WTC11 (cell line): ENCODE data around the gene BASP1. TPM values are rescaled to one million over a fixed set of nuclear protein-coding genes. Genes with fewer than 3 reads are reported as not detected.

Experiments
- ATAC-seq: fragments of 200-7000 bp; cut with Tn5 transposase; 2 replicates; pipeline ENCODE4 v1.10.0; 2021; ENCODE audit warnings: mild to moderate bottlenecking, moderate library complexity
- CTCF ChIA-PET: fragments of 300-600 bp; sonication (Branson Sonifier 250); formaldehyde crosslinking; loops from one replicate; lab custom pipeline; 2021; ENCODE audit warnings: antibody characterized with exemption; lab: Charles Lee
- POLR2A ChIA-PET: fragments of 350-600 bp; sonication (Branson Sonifier 250); formaldehyde crosslinking; loops from one replicate; lab custom pipeline; 2021; ENCODE audit warnings: antibody characterized with exemption; lab: Charles Lee
- DNase-seq: peaks from one replicate; pipeline ENCODE4 v3.0.0; 2021; ENCODE audit warnings: low spot score
- H3K27ac Mint-ChIP-seq: 2 replicates; pipeline ENCODE4 v1.8.0; 2021; ENCODE audit warnings: mixed read lengths
- H3K27me3 Mint-ChIP-seq: 2 replicates; pipeline ENCODE4 v1.8.0; 2021; ENCODE audit warnings: low read depth, mild to moderate bottlenecking, moderate library complexity, mixed read lengths
- H3K36me3 Mint-ChIP-seq: 2 replicates; pipeline ENCODE4 v1.8.0; 2021; ENCODE audit warnings: mixed read lengths
- H3K4me1 Mint-ChIP-seq: 2 replicates; pipeline ENCODE4 v1.8.0; 2022; ENCODE audit warnings: mixed read lengths
- H3K4me3 Mint-ChIP-seq: 2 replicates; pipeline ENCODE4 v1.8.0; 2021; ENCODE audit warnings: mild to moderate bottlenecking, moderate library complexity, mixed read lengths
- H3K9me3 Mint-ChIP-seq: 2 replicates; pipeline ENCODE4 v1.8.0; 2021; ENCODE audit warnings: mixed read lengths
- AFF4 ChIP-seq: sonication (generic); formaldehyde crosslinking; IDR thresholded peaks from 2 replicates; pipeline ENCODE4 v1.8.1; 2023; ENCODE audit warnings: mild to moderate bottlenecking, missing genetic modification reagents, borderline replicate concordance
- CREM ChIP-seq: sonication (generic); formaldehyde crosslinking; IDR thresholded peaks from 2 replicates; pipeline ENCODE4 v1.8.1; 2022; ENCODE audit warnings: mild to moderate bottlenecking, missing genetic modification reagents, moderate library complexity
- ETV6 ChIP-seq: sonication (generic); formaldehyde crosslinking; IDR thresholded peaks from 2 replicates; pipeline ENCODE4 v1.8.1; 2022; ENCODE audit warnings: mild to moderate bottlenecking, missing genetic modification reagents
- FOXK1 ChIP-seq: sonication (generic); formaldehyde crosslinking; IDR thresholded peaks from 2 replicates; pipeline ENCODE4 v1.8.0; 2022; ENCODE audit warnings: mild to moderate bottlenecking, moderate library complexity, missing genetic modification reagents
- KAT7 ChIP-seq: sonication (generic); formaldehyde crosslinking; IDR thresholded peaks from 2 replicates; pipeline ENCODE4 v1.8.1; 2023; ENCODE audit warnings: missing genetic modification reagents, mild to moderate bottlenecking, borderline replicate concordance
- PRDM15 ChIP-seq: sonication (generic); formaldehyde crosslinking; IDR thresholded peaks from 2 replicates; pipeline ENCODE4 v1.8.0; 2022; ENCODE audit warnings: missing genetic modification reagents
- SMAD3 ChIP-seq: sonication (generic); formaldehyde crosslinking; IDR thresholded peaks from 2 replicates; pipeline ENCODE4 v1.8.0; 2022; ENCODE audit warnings: missing genetic modification reagents, mild to moderate bottlenecking, borderline replicate concordance
- TCF7 ChIP-seq: sonication (generic); formaldehyde crosslinking; IDR thresholded peaks from 2 replicates; pipeline ENCODE4 v1.8.0; 2022; ENCODE audit warnings: mild to moderate bottlenecking, low read depth, missing genetic modification reagents, moderate library complexity
- TEAD1 ChIP-seq: sonication (generic); formaldehyde crosslinking; IDR thresholded peaks from 2 replicates; pipeline ENCODE4 v1.8.0; 2022; ENCODE audit warnings: mild to moderate bottlenecking, missing genetic modification reagents
- ZNF138 ChIP-seq: sonication (generic); formaldehyde crosslinking; conservative IDR thresholded peaks from 2 replicates; pipeline ENCODE4 v1.8.1; 2022; ENCODE audit warnings: mild to moderate bottlenecking, moderate library complexity, missing genetic modification reagents
- ZNF232 ChIP-seq: sonication (generic); formaldehyde crosslinking; IDR thresholded peaks from 2 replicates; pipeline ENCODE4 v1.8.0; 2022; ENCODE audit warnings: mild to moderate bottlenecking, missing genetic modification reagents
- ZNF396 ChIP-seq: fragments of 250-450 bp; sonication (Bioruptor Pico); IDR thresholded peaks from 2 replicates; pipeline ENCODE4 v1.8.0; 2021; ENCODE audit warnings: mild to moderate bottlenecking, moderate library complexity, borderline replicate concordance
- total RNA-seq: library from RNA; stranded (reverse); gene quantifications from 3 replicates; pipeline ENCODE4 v1.2.3, GENCODE V29; 2021
- TF ChIP-seq, protein P1 (sequence below): sonication (generic); formaldehyde crosslinking; IDR thresholded peaks from 2 replicates; pipeline ENCODE4 v1.8.1; 2022; ENCODE audit warnings: low read depth, missing genetic modification reagents, borderline replicate concordance
- TF ChIP-seq, protein P2 (sequence below): sonication (generic); formaldehyde crosslinking; IDR thresholded peaks from 2 replicates; pipeline ENCODE4 v1.8.1; 2022; ENCODE audit warnings: low read depth, mild to moderate bottlenecking, moderate library complexity, missing genetic modification reagents, borderline replicate concordance
- TF ChIP-seq, protein P3 (sequence below): sonication (generic); formaldehyde crosslinking; IDR thresholded peaks from 2 replicates; pipeline ENCODE4 v1.8.1; 2023; ENCODE audit warnings: mild to moderate bottlenecking, moderate library complexity, missing genetic modification reagents

The BASP1 gene
- total RNA-seq, 1 experiment from 2014 or later: 108 TPM

GRCh38 chr5:17218353-17219005 is 1.0 kb downstream of the BASP1 start:
- ATAC-seq (no peak), DNase-seq (peak; percentile 31)
- no peaks in the 10 kb centered on the region for H3K36me3 Mint-ChIP-seq
- H3K4me3 Mint-ChIP-seq: peak overlapping the region; percentile 91
- ChIA-PET POLR2A (interaction anchor here (3.4 kb wide), 1 partner anchor 184 kb away, joined by 17 read pairs; no protein-coding TSS in a partner anchor), CTCF (interaction anchor here (1.4 kb wide), 1 partner anchor 33 kb away, joined by 7 read pairs; no protein-coding TSS in a partner anchor)
- no peaks in the 10 kb centered on the region for H3K27me3 Mint-ChIP-seq
- peak overlapping the region; percentile 63; the same call in 1 of the 2 replicates for H3K27ac Mint-ChIP-seq
- peaks cover 64% of the 10 kb centered on the region for H3K4me1 Mint-ChIP-seq
- no peaks in the 10 kb centered on the region for H3K9me3 Mint-ChIP-seq
- TF ChIP-seq, protein P1, sequence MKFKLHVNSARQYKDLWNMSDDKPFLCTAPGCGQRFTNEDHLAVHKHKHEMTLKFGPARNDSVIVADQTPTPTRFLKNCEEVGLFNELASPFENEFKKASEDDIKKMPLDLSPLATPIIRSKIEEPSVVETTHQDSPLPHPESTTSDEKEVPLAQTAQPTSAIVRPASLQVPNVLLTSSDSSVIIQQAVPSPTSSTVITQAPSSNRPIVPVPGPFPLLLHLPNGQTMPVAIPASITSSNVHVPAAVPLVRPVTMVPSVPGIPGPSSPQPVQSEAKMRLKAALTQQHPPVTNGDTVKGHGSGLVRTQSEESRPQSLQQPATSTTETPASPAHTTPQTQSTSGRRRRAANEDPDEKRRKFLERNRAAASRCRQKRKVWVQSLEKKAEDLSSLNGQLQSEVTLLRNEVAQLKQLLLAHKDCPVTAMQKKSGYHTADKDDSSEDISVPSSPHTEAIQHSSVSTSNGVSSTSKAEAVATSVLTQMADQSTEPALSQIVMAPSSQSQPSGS (CRISPR knock-in tag): no peak
- TF ChIP-seq SMAD3 (CRISPR knock-in tag) (no peak), KAT7 (CRISPR knock-in tag) (no peak), ZNF232 (CRISPR knock-in tag) (peak; percentile 36; the same call in 1 of the 2 replicates), AFF4 (no peak), CREM (CRISPR knock-in tag) (0 out of 2 replicates have a peak, but pooled peaks have one; percentile 21), PRDM15 (0 out of 2 replicates have a peak, but pooled peaks have one; percentile 11), ZNF138 (CRISPR knock-in tag) (no peak), ETV6 (CRISPR knock-in tag) (no peak), TEAD1 (CRISPR knock-in tag) (no peak), TCF7 (CRISPR knock-in tag) (no peak), FOXK1 (CRISPR knock-in tag) (no peak), ZNF396 (CRISPR knock-in tag) (no peak)
- TF ChIP-seq, protein P2, sequence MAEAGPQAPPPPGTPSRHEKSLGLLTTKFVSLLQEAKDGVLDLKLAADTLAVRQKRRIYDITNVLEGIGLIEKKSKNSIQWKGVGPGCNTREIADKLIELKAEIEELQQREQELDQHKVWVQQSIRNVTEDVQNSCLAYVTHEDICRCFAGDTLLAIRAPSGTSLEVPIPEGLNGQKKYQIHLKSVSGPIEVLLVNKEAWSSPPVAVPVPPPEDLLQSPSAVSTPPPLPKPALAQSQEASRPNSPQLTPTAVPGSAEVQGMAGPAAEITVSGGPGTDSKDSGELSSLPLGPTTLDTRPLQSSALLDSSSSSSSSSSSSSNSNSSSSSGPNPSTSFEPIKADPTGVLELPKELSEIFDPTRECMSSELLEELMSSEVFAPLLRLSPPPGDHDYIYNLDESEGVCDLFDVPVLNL: no peak
- TF ChIP-seq, protein P3, sequence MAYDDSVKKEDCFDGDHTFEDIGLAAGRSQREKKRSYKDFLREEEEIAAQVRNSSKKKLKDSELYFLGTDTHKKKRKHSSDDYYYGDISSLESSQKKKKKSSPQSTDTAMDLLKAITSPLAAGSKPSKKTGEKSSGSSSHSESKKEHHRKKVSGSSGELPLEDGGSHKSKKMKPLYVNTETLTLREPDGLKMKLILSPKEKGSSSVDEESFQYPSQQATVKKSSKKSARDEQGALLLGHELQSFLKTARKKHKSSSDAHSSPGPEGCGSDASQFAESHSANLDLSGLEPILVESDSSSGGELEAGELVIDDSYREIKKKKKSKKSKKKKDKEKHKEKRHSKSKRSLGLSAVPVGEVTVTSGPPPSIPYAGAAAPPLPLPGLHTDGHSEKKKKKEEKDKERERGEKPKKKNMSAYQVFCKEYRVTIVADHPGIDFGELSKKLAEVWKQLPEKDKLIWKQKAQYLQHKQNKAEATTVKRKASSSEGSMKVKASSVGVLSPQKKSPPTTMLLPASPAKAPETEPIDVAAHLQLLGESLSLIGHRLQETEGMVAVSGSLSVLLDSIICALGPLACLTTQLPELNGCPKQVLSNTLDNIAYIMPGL (CRISPR knock-in tag): no peak
- TF ChIP-seq, all 79 proteins: peak for 3
